Dedifferentiated amniotic fluid mesenchymal stem cell (primary cell): ENCODE data around the gene TNFRSF6B.
"Not testable (repeated sequence)": the region's sequence is repeated elsewhere in the genome, so short reads cannot be mapped to it uniquely, and the experiment has no call there.

Source experiments
- DNase-seq: peaks from one replicate; pipeline ENCODE4 v3.0.0-alpha.2; 2016; ENCODE audit errors: extremely low spot score

Gene TNFRSF6B, protein sequence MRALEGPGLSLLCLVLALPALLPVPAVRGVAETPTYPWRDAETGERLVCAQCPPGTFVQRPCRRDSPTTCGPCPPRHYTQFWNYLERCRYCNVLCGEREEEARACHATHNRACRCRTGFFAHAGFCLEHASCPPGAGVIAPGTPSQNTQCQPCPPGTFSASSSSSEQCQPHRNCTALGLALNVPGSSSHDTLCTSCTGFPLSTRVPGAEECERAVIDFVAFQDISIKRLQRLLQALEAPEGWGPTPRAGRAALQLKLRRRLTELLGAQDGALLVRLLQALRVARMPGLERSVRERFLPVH

DNA sequence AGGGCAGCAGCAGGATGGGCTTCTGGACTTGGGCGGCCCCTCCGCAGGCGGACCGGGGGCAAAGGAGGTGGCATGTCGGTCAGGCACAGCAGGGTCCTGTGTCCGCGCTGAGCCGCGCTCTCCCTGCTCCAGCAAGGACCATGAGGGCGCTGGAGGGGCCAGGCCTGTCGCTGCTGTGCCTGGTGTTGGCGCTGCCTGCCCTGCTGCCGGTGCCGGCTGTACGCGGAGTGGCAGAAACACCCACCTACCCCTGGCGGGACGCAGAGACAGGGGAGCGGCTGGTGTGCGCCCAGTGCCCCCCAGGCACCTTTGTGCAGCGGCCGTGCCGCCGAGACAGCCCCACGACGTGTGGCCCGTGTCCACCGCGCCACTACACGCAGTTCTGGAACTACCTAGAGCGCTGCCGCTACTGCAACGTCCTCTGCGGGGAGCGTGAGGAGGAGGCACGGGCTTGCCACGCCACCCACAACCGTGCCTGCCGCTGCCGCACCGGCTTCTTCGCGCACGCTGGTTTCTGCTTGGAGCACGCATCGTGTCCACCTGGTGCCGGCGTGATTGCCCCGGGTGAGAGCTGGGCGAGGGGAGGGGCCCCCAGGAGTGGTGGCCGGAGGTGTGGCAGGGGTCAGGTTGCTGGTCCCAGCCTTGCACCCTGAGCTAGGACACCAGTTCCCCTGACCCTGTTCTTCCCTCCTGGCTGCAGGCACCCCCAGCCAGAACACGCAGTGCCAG, at the start of gene TNFRSF6B:
Gene TNFRSF6B (plus strand): TSS at position 25 of the 729 bp plus-strand sequence. CDS start 116 bp downstream, at position 141.
- DNase-seq = no peak

DNA sequence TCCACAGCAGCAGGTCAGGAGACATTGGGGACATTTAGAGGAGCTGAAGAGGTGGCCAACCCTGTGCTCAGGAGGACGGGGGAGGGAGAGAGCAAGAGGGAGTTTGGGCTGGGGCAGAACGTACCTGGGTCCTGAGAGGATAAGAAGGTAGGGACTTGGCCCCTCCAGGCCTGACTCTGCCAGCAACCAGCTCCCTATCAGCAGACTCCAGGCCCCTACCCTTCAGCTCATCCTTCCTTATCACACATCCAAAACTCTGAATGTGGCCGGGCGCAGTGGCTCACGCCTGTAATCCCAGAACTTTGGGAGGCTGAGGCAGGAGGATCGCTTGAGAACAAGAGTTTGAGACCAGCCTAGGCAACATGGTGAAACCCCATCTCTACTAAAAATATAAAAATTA, 48.3 kb upstream of the TNFRSF6B start:
- no peak for DNase-seq

DNA sequence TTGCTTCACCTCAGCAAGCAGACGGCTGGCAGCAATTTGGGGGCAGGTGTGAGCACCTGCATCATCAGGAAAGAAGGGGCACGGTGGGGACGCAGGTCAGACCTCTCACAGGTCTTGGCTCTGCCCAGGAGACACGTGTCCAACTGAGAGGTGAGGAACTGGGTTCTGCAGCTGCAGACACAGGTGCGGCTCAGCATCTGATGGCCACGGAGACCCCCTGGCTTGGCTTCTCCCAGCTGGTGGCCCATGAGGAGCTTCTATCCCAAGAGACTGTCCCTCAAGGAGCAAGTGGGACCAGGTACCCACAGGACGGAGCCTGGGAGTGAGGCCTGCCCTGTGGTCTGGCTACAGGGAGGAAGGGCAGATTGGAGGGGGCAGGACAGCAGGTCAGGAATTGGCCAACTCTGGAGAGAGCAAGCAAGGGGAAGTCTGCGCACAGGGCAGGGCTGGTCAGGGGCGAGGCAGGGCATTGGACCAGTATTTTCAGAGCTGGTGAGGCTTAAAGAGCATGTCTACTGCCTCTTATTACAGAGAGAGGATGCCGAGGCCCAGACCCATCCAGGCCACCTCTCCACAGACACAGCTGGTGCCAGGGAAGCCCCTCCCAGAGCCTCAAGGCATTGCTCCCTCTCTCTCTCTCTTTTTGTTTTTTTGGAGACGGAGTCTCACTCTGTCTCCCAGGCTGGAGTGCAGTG, 47.4 kb upstream of the TNFRSF6B start:
- DNase-seq = no peak

DNA sequence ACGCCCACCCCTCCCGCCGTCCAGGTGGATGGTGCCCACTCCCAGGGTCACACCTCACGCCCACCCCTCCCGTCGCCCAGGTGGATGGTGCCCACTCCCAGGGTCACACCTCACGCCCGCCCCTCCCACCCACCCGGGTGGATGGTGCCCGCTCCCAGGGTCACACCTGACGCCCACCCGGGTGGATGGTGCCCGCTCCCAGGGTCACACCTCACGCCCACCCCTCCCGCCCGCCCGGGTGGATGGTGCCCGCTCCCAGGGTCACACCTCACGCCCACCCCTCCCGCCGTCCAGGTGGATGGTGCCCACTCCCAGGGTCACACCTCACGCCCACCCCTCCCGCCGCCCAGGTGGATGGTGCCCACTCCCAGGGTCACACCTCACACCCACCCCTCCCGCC, 46.0 kb upstream of the TNFRSF6B start:
- not testable (repeated sequence) for DNase-seq

DNA sequence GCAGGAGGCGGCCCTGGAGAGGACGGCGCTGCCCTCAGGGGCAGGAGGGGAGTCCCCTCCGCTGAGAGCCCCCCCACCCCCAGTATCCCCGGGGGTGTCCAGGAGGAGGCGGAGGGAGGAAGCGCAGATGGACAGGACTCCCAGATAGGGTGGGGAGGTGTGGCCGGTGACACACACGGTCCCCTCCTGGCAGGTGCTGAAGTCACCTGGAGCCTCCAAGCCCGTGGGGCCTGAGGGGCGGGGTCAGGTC, 44.6 kb upstream of the TNFRSF6B start:
- no peak for DNase-seq

DNA sequence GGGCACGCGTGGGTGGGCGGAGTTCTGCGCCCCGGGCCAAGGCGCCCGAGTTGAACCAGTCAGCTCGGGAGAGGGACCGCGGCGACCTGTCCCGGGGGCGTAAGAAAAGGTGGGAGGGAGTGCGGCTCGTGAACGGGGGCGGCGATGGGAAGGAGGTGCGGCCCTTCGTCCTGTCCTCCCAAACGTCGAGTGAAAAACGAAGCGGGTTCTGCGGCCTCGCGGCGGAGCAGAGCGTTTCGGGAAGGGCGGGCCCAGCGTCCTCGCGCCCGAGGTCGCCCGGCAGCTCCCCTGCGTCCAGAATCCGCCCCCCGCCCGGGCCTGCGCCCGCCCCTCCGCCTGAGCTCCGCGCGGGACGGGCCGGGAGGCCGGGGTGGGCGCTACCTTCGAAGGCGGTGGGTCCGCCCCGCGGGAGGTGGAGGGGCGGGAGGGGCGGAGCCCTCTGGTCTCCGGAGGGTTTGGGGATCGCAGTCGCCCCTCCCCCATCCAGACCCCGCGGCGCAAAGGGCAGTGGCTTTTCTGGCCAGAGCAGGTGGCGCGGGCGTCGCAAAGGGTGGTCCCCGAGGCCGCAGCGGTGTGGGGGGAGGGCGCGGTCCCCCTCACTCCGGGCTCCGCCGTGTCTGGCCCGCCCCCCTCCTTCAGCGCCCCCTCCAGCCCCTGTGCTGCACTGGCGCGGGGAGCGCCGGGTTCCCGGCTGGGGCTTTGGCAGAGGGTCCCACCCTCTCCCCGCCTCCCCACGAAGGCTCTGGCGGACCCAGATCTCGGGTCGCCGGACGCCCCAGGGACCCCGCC, 44.1 kb upstream of the TNFRSF6B start:
- DNase-seq = no peak

DNA sequence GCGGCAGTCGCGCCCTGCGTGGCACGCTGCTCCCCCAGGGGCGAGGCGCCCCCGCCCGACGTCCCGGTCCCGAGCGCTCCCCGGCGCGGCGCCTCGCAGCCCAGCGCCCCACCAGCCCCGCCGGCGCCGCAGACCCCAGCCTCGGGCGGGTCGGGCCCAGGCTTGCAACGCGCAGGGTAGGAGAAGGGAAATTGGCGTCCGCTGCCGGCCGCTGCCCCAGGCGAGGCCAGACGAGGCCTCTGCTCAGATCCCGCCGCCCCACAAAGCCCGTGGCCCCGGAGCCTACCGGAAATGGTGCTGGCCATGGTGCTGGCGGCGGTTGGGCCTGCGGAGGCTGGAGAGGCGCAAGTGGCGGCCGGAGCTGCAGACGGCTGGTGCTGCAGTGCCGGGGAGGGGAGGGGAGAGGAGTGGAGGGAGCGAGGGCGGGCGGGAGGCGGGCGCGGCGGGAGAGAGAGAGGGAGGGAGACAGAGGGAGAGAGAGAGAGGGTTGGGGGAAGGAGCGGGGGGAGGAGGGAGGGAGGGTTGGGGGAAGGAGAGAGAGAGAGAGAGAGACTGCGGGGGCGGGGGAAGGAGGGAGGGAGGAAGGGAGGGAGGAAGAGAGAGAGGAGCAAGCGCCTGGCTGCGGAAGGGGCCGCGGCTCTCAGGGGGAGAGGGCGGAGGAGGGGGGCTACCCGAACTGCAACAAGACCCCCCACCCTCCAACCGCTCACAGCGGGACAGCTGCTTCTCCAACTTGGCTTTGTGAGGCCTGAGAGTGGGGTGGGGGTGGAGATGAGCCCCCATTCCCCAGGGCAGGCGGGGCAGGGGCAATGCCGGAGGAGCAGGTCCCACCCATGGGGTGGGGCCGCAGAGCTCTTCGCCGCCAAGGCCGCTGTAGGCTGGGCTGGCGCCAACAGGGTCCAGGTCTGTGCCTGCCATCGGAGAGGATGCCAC, 43.1 kb upstream of the TNFRSF6B start, which contains the start of gene STMN3:
Gene STMN3 (minus strand): TSS at position 384 of the 933 bp plus-strand sequence. CDS start 79 bp downstream, at position 305.
- DNase-seq = peak; percentile 55

DNA sequence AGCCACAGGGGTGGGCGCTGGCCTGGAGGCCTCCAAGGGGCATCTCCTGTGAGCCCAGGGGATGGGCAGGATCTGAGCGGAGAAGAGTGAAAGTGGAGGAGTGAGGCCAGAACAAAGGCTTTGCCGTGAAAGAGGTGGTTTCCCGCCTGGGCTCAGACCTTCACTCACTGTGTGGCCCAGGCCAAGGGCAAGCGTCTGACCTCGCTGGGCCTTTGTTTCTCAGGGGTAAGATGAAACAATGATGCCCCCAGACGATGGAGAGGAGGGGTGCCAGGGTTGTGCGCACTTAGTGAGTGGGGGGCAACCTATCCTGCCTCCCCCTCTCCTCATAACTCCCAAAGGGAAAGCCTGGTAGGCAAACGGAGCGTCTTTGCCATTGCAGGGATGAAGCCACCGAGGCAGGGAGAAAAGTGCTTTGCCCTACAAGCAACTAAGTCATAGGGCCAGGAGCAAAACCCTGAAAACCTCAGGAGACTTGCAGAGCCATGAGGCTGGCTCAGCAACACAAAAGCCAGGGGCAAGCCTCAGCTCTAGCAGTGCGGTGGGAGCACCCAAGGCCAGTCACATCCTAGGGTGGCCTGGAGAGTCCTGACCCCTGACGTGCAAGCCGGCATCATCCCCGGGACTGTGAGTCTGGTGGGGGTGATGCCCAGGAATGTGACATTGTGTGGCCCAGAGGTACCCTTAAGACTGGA, 42.3 kb upstream of the TNFRSF6B start:
- DNase-seq = no peak

DNA sequence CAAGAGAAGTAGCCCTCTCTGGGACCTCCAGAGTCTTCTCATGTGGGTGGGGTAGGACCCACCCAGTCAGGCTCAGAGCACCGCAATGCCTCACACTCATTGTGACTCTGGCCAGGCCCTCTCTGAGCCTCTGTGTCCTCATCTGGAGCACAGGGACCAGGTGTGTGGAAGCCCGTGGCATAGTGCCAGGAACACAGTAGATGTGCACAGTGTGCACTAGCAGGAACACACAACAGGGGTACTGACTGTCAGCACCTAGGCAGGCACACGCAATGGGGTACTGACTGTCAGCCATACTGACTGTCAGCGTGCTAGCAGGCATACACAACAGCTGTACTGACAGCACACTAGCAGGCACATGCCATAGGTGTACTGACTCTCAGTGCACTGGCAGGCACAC, 41.2 kb upstream of the TNFRSF6B start:
- no peak for DNase-seq

DNA sequence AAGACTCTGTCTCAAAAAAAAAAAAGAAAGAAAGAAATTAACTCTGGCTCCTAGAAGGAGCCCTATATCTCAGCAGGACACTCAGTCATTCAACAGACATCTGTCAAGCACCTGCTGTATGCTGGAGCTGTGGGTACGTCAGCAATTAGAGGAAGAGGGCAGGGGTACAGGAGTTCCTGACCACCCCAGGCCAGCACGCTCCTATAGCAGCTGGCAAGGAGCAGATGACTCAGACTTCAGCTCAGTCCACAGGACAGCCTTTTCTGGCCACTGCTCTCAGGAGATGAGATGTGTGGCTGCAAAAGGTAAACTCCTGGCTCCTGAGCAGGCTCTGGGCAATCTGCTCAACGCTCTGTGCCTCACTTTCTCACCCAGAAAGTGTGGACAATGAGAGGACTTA, 40.0 kb upstream of the TNFRSF6B start:
- DNase-seq = no peak

DNA sequence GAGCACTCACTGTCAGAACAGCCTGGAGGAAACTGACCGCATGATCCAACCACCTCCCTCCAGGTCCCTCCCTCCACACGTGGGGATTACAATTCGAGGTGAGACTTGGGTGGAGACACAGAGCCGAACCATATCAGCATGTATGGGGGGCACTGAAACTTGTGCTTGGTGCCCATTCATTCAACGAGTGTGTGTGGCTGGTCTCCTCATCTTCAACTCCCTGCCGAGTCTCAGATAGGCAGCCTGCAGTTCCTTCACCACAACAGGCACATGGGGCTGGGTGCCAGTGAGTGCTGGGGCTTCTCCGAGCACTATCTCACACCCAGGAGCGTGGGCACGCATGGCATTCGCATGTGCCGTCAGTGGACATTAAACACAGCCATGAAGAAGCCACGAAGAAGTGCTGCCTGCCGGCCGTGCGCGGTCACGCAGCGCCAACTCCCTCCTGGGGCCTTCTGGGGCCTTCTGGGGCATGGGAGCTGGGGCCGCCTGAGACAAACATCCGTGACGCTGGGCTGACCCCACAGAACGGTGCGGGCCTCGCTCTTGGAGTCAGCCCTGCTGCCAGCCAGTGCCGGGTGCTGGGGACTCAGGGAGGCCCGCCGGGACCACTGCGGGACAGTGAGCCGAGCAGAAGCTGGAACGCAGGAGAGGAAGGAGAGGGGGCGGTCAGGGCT, 39.1 kb upstream of the TNFRSF6B start:
- no peak for DNase-seq

DNA sequence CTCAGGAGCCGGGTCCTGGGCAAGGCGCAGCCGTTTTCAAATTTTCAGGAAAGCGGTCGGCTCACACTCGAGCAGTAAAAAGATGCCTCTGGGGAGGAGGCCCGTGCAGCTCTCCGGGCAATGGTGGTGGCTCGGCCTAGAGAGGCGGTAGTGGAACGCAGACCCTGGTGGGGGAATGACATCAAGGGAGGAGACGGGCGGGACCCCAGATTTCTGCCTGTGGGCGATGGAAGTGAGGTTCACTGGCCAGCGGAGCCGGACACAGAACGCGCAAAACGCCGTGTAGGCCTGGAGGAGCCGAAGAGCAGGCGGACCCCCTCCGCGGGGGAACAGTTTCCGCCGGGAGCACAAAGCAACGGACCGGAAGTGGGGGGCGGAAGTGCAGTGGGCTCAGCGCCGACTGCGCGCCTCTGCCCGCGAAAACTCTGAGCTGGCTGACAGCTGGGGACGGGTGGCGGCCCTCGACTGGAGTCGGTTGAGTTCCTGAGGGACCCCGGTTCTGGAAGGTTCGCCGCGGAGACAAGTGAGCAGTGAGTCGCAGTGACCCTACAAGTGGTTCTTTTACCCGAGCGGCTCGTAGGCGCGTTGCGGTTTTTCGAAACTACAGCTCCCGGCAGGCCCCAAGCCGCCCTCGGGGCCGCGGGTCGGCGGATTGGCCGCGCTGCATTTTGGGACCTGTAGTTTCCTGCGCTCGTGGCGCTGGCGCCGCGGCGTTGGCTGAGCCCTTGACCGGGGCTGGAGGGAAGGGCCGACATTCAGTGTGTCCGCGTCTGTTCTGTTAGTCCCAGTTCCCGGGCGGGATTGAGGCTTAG, 38.3 kb upstream of the TNFRSF6B start, which contains the start of gene RTEL1:
Gene RTEL1 (plus strand): TSS at position 376 of the 812 bp plus-strand sequence. CDS start 1,091 bp downstream, outside the sequence.
- DNase-seq = peak; percentile 85

DNA sequence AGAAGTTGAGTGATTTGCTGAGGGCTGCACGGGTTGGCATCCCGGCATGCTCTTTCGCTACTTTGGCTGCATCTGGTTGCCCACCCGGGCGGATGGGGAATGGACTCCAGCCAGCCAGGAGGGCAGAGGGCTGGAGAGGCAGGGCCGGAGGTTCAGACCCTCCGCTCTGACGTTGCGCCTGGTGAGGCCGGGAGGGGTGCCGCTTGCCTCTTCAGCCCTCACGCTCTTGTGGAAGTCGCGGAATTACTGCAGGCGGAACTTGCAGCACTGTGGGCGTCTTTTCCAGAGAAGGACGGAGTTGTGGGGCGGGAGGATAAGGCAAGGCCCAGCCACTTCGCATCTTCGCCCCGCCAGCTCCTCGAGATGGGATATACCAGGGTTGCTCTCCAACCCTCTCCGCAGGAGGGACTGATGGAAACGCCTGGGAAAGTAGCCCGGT, 37.7 kb upstream of the TNFRSF6B start:
- DNase-seq = peak; percentile 22

DNA sequence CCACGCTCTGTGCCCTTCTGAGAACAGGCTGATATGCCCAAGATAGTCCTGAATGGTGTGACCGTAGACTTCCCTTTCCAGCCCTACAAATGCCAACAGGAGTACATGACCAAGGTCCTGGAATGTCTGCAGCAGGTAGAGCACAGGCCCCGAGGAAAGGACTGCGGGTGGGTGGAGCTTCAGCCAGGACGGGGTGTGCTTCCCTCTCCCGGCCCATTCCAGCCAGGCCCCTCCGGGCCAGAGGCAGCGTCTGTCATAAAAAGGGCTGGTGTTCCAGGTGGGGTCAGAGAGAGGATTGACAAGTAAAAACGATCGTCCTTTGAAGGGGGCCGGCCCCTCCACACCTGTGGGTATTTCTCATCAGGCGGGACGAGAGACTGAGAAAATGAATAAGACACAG, 37.1 kb upstream of the TNFRSF6B start:
- DNase-seq = no peak

DNA sequence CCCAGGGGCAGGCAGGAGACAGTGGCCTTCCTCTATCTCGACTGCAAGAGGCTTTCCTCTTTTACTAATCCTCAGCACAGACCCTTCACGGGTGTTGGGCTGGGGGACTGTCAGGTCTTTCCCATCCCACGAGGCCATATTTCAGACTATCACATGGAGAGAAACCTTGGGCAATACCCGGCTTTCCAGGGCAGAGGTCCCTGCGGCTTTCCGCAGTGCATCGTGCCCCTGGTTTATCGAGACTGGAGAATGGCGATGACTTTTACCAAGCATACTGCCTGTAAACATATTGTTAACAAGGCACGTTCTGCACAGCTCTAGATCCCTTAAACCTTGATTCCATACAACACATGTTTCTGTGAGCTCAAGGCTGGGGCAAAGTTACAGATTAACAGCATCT, 36.3 kb upstream of the TNFRSF6B start:
- not testable (repeated sequence) for DNase-seq

DNA sequence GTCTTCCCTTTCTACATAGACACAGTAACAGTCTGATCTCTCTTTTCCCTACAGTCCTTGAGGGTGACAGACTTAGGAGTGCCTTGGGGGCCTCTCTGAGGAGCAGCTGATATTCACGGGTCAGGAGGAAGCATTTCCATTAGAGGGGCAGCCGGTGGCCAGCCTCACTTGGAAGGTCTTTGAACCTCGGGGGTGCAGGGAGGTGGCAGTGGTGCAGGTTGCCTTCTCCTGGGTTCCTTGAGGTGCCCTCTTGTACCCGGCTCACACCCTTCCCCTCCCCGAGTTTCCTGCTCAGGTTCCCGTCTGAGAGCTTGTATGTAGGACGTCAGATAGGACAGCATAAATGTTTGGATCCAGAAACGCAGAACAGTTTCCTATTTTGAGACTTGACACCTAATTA, 35.8 kb upstream of the TNFRSF6B start:
- no peak for DNase-seq

DNA sequence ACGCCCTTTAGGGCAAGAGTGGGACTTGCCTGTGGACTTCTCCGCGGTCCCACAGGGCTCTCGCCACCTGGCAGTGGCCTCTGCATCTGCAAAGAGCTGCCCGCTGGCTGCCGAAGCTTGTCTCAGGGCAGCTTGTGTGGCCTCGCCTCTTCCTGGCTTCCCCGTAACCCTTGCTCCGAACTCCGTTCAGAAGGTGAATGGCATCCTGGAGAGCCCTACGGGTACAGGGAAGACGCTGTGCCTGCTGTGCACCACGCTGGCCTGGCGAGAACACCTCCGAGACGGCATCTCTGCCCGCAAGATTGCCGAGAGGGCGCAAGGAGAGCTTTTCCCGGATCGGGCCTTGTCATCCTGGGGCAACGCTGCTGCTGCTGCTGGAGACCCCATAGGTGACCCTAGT, 35.3 kb upstream of the TNFRSF6B start:
- no peak for DNase-seq

DNA sequence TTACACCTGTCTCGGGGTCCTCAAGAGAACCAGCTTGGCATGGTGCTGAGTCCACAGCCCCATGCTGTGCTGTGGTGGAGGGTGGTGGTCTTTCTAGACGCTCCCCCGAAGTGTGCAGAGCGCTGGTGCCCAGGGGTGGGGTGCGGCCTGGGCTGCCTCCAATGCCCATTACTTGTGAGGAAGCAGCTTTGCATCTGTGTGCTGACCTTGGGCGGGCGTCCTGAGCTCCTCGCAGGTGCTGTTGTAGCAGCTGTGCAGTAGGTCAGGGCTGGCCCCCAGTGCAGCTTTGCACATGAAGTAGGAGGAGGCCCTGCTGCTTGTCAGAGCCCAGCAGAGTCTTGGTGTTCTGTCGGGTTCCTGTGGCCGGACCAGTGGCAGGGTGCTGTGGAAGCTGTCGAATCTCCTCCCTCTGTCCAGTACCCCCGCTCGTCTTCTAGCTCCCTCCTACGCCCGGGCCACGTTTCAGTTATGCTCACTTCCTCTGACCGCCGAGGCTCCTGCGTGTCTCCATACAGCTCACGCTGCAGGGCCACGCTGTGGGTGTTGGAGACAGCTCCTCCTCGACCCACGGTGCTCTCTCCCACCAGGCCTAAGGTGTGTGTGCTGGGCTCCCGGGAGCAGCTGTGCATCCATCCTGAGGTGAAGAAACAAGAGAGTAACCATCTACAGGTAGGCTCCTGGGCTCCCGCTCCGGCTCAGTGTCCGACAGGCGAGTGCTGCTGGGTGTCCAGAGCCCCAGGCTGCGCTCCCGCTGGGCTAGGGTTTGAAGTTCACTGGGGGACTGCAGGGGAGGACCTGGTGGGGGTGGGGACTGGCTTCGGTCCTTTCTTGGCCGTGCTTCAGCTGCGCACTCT, 34.3 kb upstream of the TNFRSF6B start:
- DNase-seq = no peak
